ENCODE data around the gene SNX15. TPM values are rescaled to one million over a fixed set of nuclear protein-coding genes. Genes with fewer than 3 reads are reported as not detected.

The SNX15 gene
- total RNA-seq, 2 donors from 2014 or later: 14.2 to 16.4 TPM

DNA sequence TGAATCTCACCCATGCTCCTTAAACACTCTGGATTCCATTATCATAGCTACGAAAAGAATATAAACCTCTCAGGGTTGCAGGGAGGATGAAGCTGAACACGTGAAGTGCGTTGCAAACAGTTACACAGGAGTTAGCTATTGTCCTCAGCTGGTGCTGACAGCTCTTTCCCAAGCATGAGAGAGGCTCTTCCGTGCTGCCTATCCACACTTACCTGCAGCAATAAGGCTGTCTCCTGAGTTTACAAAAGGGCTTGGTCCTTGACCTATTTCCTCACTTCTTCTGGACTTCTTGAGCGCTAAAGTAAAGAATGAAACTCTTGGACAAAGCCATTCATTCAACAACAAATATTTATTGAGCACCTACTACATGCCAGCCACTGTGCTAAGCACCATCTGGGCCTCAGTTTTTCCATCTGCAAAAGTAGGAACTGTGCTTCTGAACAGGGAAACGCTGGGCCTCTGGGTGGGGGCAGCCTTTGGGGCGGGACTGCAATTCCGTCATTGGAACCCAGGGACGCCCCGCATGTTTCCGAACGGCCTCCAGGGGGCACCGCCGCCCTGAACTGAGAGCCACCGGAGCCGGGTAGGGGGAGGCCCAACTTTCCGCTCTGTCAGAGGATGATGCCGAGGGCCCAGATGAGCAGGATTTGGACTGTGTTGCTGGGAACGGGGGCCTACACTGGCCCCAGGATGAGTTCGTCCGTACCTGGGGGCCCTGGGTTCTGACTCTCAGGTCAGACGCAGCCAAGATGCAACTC, 13.9 kb upstream of the SNX15 start:
- peak overlapping the region; percentile 70 for H3K4me3 Mint-ChIP-seq

DNA sequence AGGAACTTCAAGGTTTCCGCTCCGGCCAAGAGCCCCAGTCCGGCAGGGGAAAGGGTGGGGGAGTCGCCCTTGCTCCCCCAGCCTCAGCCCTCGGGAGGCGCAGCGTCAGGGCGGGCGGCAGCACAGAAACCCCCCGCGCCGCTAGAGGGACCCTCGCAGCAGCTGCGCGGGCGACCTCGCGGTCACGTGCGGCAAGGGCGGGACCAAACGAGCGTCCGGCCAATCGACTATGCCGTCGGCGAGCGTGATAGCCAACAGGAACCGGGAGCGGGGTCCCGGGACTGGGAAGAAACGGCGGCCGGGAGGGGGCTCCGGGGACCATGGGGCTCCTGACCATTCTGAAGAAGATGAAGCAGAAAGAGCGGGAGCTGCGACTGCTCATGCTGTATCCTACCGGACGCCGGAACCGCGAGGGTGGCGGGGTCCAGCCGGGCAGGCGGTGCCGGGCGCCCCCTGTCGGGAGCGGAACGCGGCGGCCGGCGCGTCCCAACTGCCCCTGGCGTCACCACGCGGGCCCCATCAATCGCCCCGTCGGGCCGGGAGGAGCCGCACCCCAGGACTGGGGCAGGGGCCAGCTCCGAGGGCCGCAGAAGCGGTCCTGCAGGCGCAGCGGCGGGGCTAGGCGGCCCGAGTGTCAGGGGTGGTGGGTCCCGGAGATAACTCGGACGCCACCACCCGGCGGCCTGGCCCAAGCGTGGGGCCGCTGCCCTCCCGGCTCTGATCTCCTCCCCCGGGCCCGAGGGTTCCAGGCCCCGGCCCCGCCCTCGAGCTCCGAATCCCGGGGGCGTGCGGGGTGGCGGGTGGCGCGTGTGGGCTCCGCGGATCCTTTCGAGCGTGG, 13.1 kb upstream of the SNX15 start, which contains the start of gene ARL2:
TSS of gene ARL2 (plus strand) at position 273 of the 838 bp plus-strand sequence. CDS start at position 321, 48 bp downstream.
- Histone ChIP-seq H3K27me3 (ENCODE audit: control insufficient read depth, insufficient read depth, low read length, poor library complexity, severe bottlenecking) (no peaks in the 10 kb centered on the region), H3K27ac (ENCODE audit: low read depth, low read length) (peak within 1 kb of the TSS; percentile 97), H3K9me3 (ENCODE audit: control insufficient read depth, low read length) (no peaks in the 10 kb centered on the region), H3K36me3 (ENCODE audit: control insufficient read depth, insufficient read depth, low read length) (peaks cover 12% of the 10 kb centered on the region), H3K4me3 (ENCODE audit: low read length) (peak within 1 kb of the TSS; percentile 89), H3K9ac (ENCODE audit: extremely low read depth, low read length, poor library complexity, severe bottlenecking) (peak within 1 kb of the TSS; percentile 72), H3K4me1 (ENCODE audit: control insufficient read depth, insufficient read depth, low read length) (no peaks in the 10 kb centered on the region)
- DNase-seq: peak; percentile 97
- WGBS, 2 experiments (ENCODE audit: insufficient coverage in 1 of 2, insufficient read length in 1 of 2): 0 to 1% methylated on average over 33 to 96 of the region's 96 CpGs
- H3K4me3 Mint-ChIP-seq: peak within 1 kb of the TSS; percentile 70
- no peaks in the 10 kb centered on the region for H3K9me3 Mint-ChIP-seq
- H3K36me3 Mint-ChIP-seq (ENCODE audit: low read depth): peaks cover 21% of the 10 kb centered on the region
- peak within 1 kb of the TSS; percentile 98 for H3K27ac Mint-ChIP-seq
- TF ChIP-seq, protein P1, sequence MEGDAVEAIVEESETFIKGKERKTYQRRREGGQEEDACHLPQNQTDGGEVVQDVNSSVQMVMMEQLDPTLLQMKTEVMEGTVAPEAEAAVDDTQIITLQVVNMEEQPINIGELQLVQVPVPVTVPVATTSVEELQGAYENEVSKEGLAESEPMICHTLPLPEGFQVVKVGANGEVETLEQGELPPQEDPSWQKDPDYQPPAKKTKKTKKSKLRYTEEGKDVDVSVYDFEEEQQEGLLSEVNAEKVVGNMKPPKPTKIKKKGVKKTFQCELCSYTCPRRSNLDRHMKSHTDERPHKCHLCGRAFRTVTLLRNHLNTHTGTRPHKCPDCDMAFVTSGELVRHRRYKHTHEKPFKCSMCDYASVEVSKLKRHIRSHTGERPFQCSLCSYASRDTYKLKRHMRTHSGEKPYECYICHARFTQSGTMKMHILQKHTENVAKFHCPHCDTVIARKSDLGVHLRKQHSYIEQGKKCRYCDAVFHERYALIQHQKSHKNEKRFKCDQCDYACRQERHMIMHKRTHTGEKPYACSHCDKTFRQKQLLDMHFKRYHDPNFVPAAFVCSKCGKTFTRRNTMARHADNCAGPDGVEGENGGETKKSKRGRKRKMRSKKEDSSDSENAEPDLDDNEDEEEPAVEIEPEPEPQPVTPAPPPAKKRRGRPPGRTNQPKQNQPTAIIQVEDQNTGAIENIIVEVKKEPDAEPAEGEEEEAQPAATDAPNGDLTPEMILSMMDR (conservative IDR thresholded peaks at IDR 0.05): peak; percentile 80
- H3K27me3 Mint-ChIP-seq (ENCODE audit: insufficient read depth): no peaks in the 10 kb centered on the region
- H3K4me1 Mint-ChIP-seq: peaks cover 6% of the 10 kb centered on the region

More for the DNA sequence above, 13.9 kb upstream of the SNX15 start:
- Histone ChIP-seq H3K4me1 (ENCODE audit: control insufficient read depth, insufficient read depth, low read length) (no peaks in the 10 kb centered on the region), H3K27me3 (ENCODE audit: control insufficient read depth, insufficient read depth, low read length, poor library complexity, severe bottlenecking) (no peaks in the 10 kb centered on the region), H3K4me3 (ENCODE audit: low read length) (peak overlapping the region; percentile 89), H3K9ac (ENCODE audit: extremely low read depth, low read length, poor library complexity, severe bottlenecking) (peak overlapping the region; percentile 72), H3K27ac (ENCODE audit: low read depth, low read length) (peak overlapping the region; percentile 97), H3K9me3 (ENCODE audit: control insufficient read depth, low read length) (no peaks in the 10 kb centered on the region), H3K36me3 (ENCODE audit: control insufficient read depth, insufficient read depth, low read length) (peaks cover 9% of the 10 kb centered on the region)
- Mint-ChIP-seq H3K27ac (peak overlapping the region; percentile 98), H3K36me3 (ENCODE audit: low read depth) (peaks cover 15% of the 10 kb centered on the region), H3K9me3 (no peaks in the 10 kb centered on the region), H3K27me3 (ENCODE audit: insufficient read depth) (no peaks in the 10 kb centered on the region), H3K4me1 (peaks cover 6% of the 10 kb centered on the region)
- 20 to 26% methylated on average over 17 to 22 of the region's 22 CpGs for WGBS, 2 experiments (ENCODE audit: insufficient coverage in 1 of 2, insufficient read length in 1 of 2)
- TF ChIP-seq, protein P1 (conservative IDR thresholded peaks at IDR 0.05): peak; percentile 77
- DNase-seq: peak; percentile 95

DNA sequence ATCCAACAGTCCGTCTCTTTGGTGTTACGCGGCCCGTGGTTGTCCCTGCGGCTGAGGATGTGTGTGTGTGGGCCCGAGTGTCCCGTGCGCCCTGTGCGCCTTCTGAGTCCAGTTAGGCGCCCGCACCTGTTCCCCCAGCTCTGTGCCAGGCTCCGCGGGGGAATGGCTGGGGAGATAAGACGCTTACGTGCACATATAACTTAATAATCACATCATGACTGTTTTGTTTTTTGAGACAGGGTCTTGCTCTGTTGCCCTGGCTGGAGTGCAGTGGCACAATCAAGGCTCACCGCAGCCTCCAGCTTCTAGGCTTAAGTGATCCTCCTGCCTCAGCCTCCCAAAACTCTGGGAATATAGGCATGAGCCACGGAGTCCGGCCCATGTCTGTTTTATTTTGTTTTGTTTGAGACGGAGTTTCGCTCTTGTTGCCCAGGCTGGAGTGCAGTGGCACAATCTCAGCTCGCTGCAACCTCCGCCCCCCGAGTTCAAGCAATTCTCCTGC, 12.5 kb upstream of the SNX15 start:
- peak overlapping the region; percentile 30 for H3K9ac ChIP-seq (ENCODE audit: extremely low read depth, low read length, poor library complexity, severe bottlenecking)
- no peaks in the 10 kb centered on the region for H3K27me3 ChIP-seq (ENCODE audit: control insufficient read depth, insufficient read depth, low read length, poor library complexity, severe bottlenecking)
- H3K4me3 Mint-ChIP-seq: peak overlapping the region; percentile 70
- peak overlapping the region; percentile 78 for H3K27ac Mint-ChIP-seq
- H3K9me3 Mint-ChIP-seq: no peaks in the 10 kb centered on the region
- 46 to 52% methylated on average over 18 to 23 of the region's 23 CpGs for WGBS, 2 experiments (ENCODE audit: insufficient coverage in 1 of 2, insufficient read length in 1 of 2)
- peaks cover 26% of the 10 kb centered on the region for H3K36me3 Mint-ChIP-seq (ENCODE audit: low read depth)
- H3K4me3 ChIP-seq (ENCODE audit: low read length): peak overlapping the region; percentile 89
- peaks cover 15% of the 10 kb centered on the region for H3K36me3 ChIP-seq (ENCODE audit: control insufficient read depth, insufficient read depth, low read length)
- H3K4me1 Mint-ChIP-seq: peaks cover 6% of the 10 kb centered on the region
- no peaks in the 10 kb centered on the region for H3K4me1 ChIP-seq (ENCODE audit: control insufficient read depth, insufficient read depth, low read length)
- DNase-seq: no peak
- H3K27me3 Mint-ChIP-seq (ENCODE audit: insufficient read depth): no peaks in the 10 kb centered on the region
- TF ChIP-seq, protein P1 (conservative IDR thresholded peaks at IDR 0.05): no peak
- H3K27ac ChIP-seq (ENCODE audit: low read depth, low read length): peak overlapping the region; percentile 97
- H3K9me3 ChIP-seq (ENCODE audit: control insufficient read depth, low read length): no peaks in the 10 kb centered on the region

Data from endodermal cell (in vitro differentiated cells).